OCI-LY1 (cell line): Measurements from ENCODE around the gene LDHA.

ENCODE experiments used
- EZH2 ChIP-seq: fragments of 200-600 bp; sonication (generic), shearing (Covaris generic); IDR thresholded peaks from 2 replicates; pipeline ENCODE4 v1.8.0; 2017; ENCODE audit warnings: borderline replicate concordance, mixed run types, mild to moderate bottlenecking, antibody characterized with exemption, low read length, moderate library complexity, mixed read lengths
- TF ChIP-seq, protein P1 (sequence below): fragments of 200-600 bp; sonication (generic), shearing (Covaris generic); IDR thresholded peaks from 2 replicates; pipeline ENCODE4 v1.5.1; 2017; ENCODE audit warnings: mild to moderate bottlenecking, antibody characterized with exemption, low read length, moderate library complexity, mixed read lengths

DNA sequence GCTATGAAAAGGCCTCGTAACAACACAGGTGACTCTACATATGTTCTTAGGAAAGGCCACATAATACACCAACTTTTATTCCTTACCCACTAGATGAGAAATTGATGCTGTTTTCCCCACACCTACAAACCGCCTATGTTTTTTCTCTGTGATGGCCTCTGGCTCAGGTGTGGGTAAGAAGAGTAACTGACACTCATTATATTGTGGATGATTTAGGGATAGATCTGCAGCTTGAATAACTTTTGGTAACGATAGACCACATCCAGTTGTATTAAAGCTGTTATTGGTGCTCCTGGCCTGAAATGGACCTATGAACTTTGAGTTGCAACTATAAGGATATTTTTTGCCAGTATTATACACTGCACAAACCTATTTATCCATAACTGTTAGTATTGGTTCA lies 3.6 kb downstream of the LDHA start:
- TF ChIP-seq, protein P1, sequence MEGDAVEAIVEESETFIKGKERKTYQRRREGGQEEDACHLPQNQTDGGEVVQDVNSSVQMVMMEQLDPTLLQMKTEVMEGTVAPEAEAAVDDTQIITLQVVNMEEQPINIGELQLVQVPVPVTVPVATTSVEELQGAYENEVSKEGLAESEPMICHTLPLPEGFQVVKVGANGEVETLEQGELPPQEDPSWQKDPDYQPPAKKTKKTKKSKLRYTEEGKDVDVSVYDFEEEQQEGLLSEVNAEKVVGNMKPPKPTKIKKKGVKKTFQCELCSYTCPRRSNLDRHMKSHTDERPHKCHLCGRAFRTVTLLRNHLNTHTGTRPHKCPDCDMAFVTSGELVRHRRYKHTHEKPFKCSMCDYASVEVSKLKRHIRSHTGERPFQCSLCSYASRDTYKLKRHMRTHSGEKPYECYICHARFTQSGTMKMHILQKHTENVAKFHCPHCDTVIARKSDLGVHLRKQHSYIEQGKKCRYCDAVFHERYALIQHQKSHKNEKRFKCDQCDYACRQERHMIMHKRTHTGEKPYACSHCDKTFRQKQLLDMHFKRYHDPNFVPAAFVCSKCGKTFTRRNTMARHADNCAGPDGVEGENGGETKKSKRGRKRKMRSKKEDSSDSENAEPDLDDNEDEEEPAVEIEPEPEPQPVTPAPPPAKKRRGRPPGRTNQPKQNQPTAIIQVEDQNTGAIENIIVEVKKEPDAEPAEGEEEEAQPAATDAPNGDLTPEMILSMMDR, result no peak
- TF ChIP-seq EZH2, result no peak
